Smooth muscle cell (in vitro differentiated cells): Measurements from ENCODE around the gene LYSMD2. TPM values are rescaled to one million over a fixed set of nuclear protein-coding genes. Genes with fewer than 3 reads are reported as not detected.

ENCODE experiments used
- DNase-seq: peaks from one replicate; lab custom pipeline; 2025; ENCODE audit not compliant: unreplicated experiment; lab: John Stamatoyannopoulos, UW
- H2AFZ ChIP-seq: fragments of 200-600 bp; sonication (generic); 2 replicates; pipeline ENCODE4 v1.6.0; 2016; ENCODE audit warnings: antibody characterized with exemption, low read depth, mild to moderate bottlenecking
- H3F3A ChIP-seq: fragments of 200-600 bp; sonication (generic); 2 replicates; pipeline ENCODE4 v1.6.0; 2017; ENCODE audit warnings: antibody characterized with exemption, low read depth
- H3K27ac ChIP-seq: fragments of 200-600 bp; sonication (generic); 2 replicates; pipeline ENCODE4 v1.5.1; 2016; ENCODE audit warnings: low read depth, mild to moderate bottlenecking
- H3K27me3 ChIP-seq: fragments of 200-600 bp; sonication (generic); 2 replicates; pipeline ENCODE4 v1.6.1; 2016; ENCODE audit warnings: low read depth, mild to moderate bottlenecking
- H3K36me3 ChIP-seq: fragments of 200-600 bp; sonication (generic); 2 replicates; pipeline ENCODE4 v1.5.1; 2016; ENCODE audit warnings: low read depth
- H3K4me1 ChIP-seq: fragments of 200-600 bp; sonication (generic); 2 replicates; pipeline ENCODE4 v1.5.1; 2016; ENCODE audit warnings: low read depth
- H3K4me2 ChIP-seq: fragments of 200-600 bp; sonication (generic); 2 replicates; pipeline ENCODE4 v1.6.0; 2016; ENCODE audit warnings: mild to moderate bottlenecking
- H3K4me3 ChIP-seq: fragments of 200-600 bp; sonication (generic); 2 replicates; pipeline ENCODE4 v1.5.1; 2016; ENCODE audit warnings: mild to moderate bottlenecking
- H3K79me2 ChIP-seq: fragments of 200-600 bp; sonication (generic); 2 replicates; pipeline ENCODE4 v1.6.0; 2016; ENCODE audit warnings: low read depth, mild to moderate bottlenecking
- H3K9ac ChIP-seq: fragments of 200-600 bp; sonication (generic); 2 replicates; pipeline ENCODE4 v1.6.0; 2016; ENCODE audit warnings: low read depth
- H3K9me3 ChIP-seq: fragments of 200-600 bp; sonication (generic); replicated peaks from 2 replicates; pipeline ENCODE4 v1.5.1; 2016; ENCODE audit warnings: low read depth
- H4K20me1 ChIP-seq: fragments of 200-600 bp; sonication (generic); 2 replicates; pipeline ENCODE4 v1.6.0; 2016; ENCODE audit warnings: low read depth
- CTCF ChIP-seq: fragments of 200-600 bp; sonication (generic); IDR thresholded peaks from 2 replicates; pipeline ENCODE4 v1.5.1; 2017; ENCODE audit warnings: borderline replicate concordance, mild to moderate bottlenecking, antibody characterized with exemption; ENCODE audit not compliant: insufficient read depth, poor library complexity, severe bottlenecking
- WGBS: methylation state at CpG from one replicate; pipeline ENCODE4 v1.1.7; 2016; ENCODE audit warnings: low lambda C conversion rate; 5-methylcytosine and 5-hydroxymethylcytosine counted together
- polyA plus RNA-seq: library from polyadenylated mRNA; unstranded; fragments of >200 nt; fragmentation: Nextera tagmentation; extraction: Ambion mirVana; gene quantifications from 2 replicates; pipeline ENCODE4 v1.2.1, GENCODE V29; 2016
- total RNA-seq: library from RNA; depleted of rRNA; stranded (reverse); fragments of >200 nt; gene quantifications from 2 replicates; pipeline ENCODE4 v1.2.3, GENCODE V29; 2014

LYSMD2 gene
- total and polyA plus RNA-seq, 2 experiments from 2014 or later, result 1.1 to 3.6 TPM

- Histone ChIP-seq H3K4me1 (peaks cover 3% of the 10 kb centered on the region), H3K27me3 (peaks cover 19% of the 10 kb centered on the region), H4K20me1 (no peaks in the 10 kb centered on the region), H3K4me2 (no peak overlapping the region), H3K9ac (no peak overlapping the region), H3K79me2 (no peaks in the 10 kb centered on the region), H3F3A (no peaks in the 10 kb centered on the region), H3K36me3 (no peaks in the 10 kb centered on the region), H3K4me3 (no peak overlapping the region), H3K27ac (no peak overlapping the region), H3K9me3 (no peaks in the 10 kb centered on the region), H2AFZ (no peak overlapping the region)
- DNase-seq, result no peak
- 85% methylated on average over 2 of the region's 2 CpGs for WGBS
- TF ChIP-seq CTCF, result no peak
These were observed 60.0 kb downstream of the LYSMD2 start for GRCh38 chr15:51677452-51677851.

GRCh38 chr15:51677021-51677420 is 60.4 kb downstream of the LYSMD2 start:
- no peaks in the 10 kb centered on the region for H4K20me1 ChIP-seq
- no peaks in the 10 kb centered on the region for H3K9me3 ChIP-seq
- H3K27me3 ChIP-seq, result peaks cover 14% of the 10 kb centered on the region
- no peak overlapping the region for H3K4me2 ChIP-seq
- H3K79me2 ChIP-seq, result no peaks in the 10 kb centered on the region
- no peaks in the 10 kb centered on the region for H3F3A ChIP-seq
- no peaks in the 10 kb centered on the region for H3K36me3 ChIP-seq
- no peak overlapping the region for H3K4me3 ChIP-seq
- H3K4me1 ChIP-seq, result peaks cover 6% of the 10 kb centered on the region
- no peak overlapping the region for H3K9ac ChIP-seq
- DNase-seq, result no peak
- H2AFZ ChIP-seq, result no peak overlapping the region
- no peak for TF ChIP-seq CTCF
- no peak overlapping the region for H3K27ac ChIP-seq
- 92% methylated on average over 1 of the region's 1 CpG for WGBS

GRCh38 chr15:51675234-51675633 is 62.2 kb downstream of the LYSMD2 start:
- no peak for DNase-seq
- H3K4me2 ChIP-seq, result no peak overlapping the region
- no peak overlapping the region for H3K4me3 ChIP-seq
- no peak for TF ChIP-seq CTCF
- H3K9me3 ChIP-seq, result no peaks in the 10 kb centered on the region
- 25% methylated on average over 1 of the region's 1 CpG for WGBS
- peaks cover 2% of the 10 kb centered on the region for H3K27me3 ChIP-seq
- H3K27ac ChIP-seq, result no peak overlapping the region
- peaks cover 4% of the 10 kb centered on the region for H3K4me1 ChIP-seq
- H4K20me1 ChIP-seq, result no peaks in the 10 kb centered on the region
- H3K79me2 ChIP-seq, result no peaks in the 10 kb centered on the region
- H3K9ac ChIP-seq, result no peak overlapping the region
- no peak overlapping the region for H2AFZ ChIP-seq
- no peaks in the 10 kb centered on the region for H3F3A ChIP-seq
- no peaks in the 10 kb centered on the region for H3K36me3 ChIP-seq

Other genes starting within 250 kb of the LYSMD2 start
- 43.5 and 57.8 TPM in 2 replicates for gene DMXL2, start 114.9 kb downstream of the LYSMD2 start, total RNA-seq
- gene DMXL2, start 114.9 kb downstream of the LYSMD2 start, polyA plus RNA-seq, result 9.3 and 10.0 TPM in 2 replicates
- not detected in 2 replicates for gene SCG3, start 56.2 kb downstream of the LYSMD2 start, total RNA-seq
- gene SCG3, start 56.2 kb downstream of the LYSMD2 start, polyA plus RNA-seq, result not detected in 2 replicates
- 4.2 and 7.8 TPM in 2 replicates for gene TMOD2, start 13.9 kb upstream of the LYSMD2 start, total RNA-seq
- 1.5 and 1.7 TPM in 2 replicates for gene TMOD2, start 13.9 kb upstream of the LYSMD2 start, polyA plus RNA-seq
- 35.7 and 57.1 TPM in 2 replicates for gene TMOD3, start 92.0 kb upstream of the LYSMD2 start, total RNA-seq
- gene TMOD3, start 92.0 kb upstream of the LYSMD2 start, polyA plus RNA-seq, result 18.6 and 32.0 TPM in 2 replicates
- 25.9 and 26.6 TPM in 2 replicates for gene LEO1, start 234.1 kb upstream of the LYSMD2 start, total RNA-seq
- gene LEO1, start 234.1 kb upstream of the LYSMD2 start, polyA plus RNA-seq, result 18.3 and 20.5 TPM in 2 replicates